PC-3 (cell line): ENCODE results near the gene NR2C1.

Source experiments
- EZH2 ChIP-seq: fragments of 300-600 bp; sonication (generic); IDR thresholded peaks from one replicate; pipeline ENCODE4 v1.6.1; 2017; ENCODE audit warnings: antibody characterized with exemption, mild to moderate bottlenecking, low read length; ENCODE audit not compliant: unreplicated experiment
- EZH2phosphoT487 ChIP-seq: fragments of 300-600 bp; sonication (generic); IDR thresholded peaks from 2 replicates; pipeline ENCODE4 v1.6.1; 2018; ENCODE audit warnings: mild to moderate bottlenecking, antibody characterized with exemption, low read length, borderline replicate concordance
- TF ChIP-seq, protein P1 (sequence below): fragments of 300-600 bp; sonication (generic); conservative IDR thresholded peaks from 2 replicates; pipeline ENCODE4 v1.5.1; 2017; ENCODE audit warnings: antibody characterized with exemption, low read depth, mild to moderate bottlenecking, low read length

GRCh38 chr12:95016120-95016519, 57.3 kb downstream of the NR2C1 start:
- TF ChIP-seq, protein P1, sequence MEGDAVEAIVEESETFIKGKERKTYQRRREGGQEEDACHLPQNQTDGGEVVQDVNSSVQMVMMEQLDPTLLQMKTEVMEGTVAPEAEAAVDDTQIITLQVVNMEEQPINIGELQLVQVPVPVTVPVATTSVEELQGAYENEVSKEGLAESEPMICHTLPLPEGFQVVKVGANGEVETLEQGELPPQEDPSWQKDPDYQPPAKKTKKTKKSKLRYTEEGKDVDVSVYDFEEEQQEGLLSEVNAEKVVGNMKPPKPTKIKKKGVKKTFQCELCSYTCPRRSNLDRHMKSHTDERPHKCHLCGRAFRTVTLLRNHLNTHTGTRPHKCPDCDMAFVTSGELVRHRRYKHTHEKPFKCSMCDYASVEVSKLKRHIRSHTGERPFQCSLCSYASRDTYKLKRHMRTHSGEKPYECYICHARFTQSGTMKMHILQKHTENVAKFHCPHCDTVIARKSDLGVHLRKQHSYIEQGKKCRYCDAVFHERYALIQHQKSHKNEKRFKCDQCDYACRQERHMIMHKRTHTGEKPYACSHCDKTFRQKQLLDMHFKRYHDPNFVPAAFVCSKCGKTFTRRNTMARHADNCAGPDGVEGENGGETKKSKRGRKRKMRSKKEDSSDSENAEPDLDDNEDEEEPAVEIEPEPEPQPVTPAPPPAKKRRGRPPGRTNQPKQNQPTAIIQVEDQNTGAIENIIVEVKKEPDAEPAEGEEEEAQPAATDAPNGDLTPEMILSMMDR: no peak
- TF ChIP-seq EZH2phosphoT487 (no peak), EZH2 (no peak)
